GM19328 (cell line): ENCODE measurements around the gene NAT8.
"Not testable (repeated sequence)": the region's sequence is repeated elsewhere in the genome, so short reads cannot be mapped to it uniquely, and the experiment has no call there.

ENCODE experiments used
- ATAC-seq: cut with Tn5 transposase; IDR thresholded peaks from one replicate; pipeline ENCODE4 v1.9.1; 2021; ENCODE audit warnings: mild to moderate bottlenecking, moderate library complexity; ENCODE audit not compliant: unreplicated experiment

Gene NAT8, protein sequence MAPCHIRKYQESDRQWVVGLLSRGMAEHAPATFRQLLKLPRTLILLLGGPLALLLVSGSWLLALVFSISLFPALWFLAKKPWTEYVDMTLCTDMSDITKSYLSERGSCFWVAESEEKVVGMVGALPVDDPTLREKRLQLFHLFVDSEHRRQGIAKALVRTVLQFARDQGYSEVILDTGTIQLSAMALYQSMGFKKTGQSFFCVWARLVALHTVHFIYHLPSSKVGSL

DNA sequence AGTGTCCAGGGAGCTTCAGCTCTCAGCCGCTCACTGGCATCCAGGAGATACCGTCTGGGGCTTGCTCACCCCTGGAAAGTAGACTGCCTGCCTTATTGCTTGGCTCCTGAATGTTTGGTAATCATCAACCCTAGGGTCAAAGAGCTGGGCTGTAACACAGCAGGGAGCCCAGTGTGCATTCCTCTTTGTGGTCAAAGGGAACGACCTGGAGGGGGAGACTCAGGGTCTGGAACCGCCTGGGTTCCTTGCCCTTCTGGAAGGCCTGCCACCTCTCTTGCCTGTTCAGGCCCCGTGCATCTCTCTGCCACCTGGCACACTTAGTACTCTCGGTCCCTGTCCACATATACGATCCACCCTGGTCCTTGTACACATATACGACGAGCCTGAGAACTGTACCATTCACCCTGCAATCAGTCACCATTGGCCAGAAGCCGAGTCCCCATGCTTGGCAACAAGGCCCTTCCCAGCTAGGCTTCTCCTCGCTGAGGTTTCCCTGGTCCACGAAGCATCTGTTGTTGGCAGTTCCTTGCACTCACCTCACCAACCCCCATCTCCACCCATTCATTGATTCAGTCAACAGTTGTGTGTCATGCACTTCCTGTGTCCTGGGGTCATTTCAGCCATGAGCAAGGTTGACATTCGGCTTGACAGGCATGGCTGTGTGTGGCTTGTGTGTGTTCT, at the start of gene NAT8:
Gene NAT8 (minus strand): TSS at position 85 of the 681 bp plus-strand sequence. CDS start 794 bp downstream, outside the sequence.
- no peak for ATAC-seq

DNA sequence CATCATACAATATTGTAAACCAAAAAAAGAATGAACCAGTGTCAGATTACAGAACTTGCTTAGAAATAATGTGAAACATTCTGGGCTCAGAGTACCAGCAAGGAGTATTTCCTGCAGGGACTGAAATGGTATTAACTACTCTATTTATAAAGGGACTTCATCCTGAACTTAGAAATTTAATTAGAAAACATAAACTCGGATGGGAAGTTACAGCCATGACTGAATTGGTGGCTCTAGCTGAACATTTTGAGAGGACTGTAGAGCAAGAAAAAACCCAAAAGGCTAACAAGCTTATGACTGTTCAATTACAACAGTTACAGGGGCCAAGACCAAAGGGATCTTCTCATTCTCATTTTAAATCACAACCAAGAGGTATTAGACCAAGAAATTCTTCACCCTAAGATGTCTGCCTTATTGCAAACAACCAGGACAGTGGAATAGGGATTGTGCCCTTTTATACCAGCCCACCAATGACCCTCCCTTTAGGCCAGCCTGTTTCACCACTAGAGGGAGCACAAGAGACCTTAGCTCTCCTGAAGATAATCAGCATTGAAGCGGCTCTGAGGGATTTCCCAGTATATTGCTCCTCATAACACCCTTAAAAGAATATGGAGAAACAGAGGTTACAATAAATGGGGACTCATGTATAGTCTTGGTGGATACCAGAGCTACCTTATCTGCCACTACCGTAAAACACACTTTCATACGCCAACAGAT, 48.3 kb upstream of the NAT8 start:
- not testable (repeated sequence) for ATAC-seq

GRCh38 chr2:73688494-73688893, 46.3 kb upstream of the NAT8 start:
- not testable (repeated sequence) for ATAC-seq

GRCh38 chr2:73685764-73686438, 43.7 kb upstream of the NAT8 start:
- ATAC-seq = no peak

DNA sequence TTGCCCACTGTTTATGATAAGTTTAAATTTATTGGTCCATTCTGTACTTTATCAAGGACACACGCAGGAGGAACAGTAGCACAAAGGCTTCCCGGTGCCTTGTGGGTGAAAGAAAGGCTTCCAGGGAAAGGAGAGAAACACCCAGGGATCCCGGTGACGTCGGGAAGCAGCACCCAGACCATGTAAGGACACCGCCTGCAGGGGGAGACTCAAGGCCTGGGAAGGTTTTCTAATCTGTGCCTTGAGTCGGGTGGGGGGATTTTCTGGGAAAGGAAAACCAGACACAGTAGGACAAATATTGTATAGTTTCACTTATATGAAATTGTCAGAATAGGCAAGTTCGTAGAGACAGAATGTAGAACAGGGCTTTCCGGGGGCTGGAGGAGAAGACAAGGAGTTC, 42.7 kb upstream of the NAT8 start:
- ATAC-seq = not testable (repeated sequence)

DNA sequence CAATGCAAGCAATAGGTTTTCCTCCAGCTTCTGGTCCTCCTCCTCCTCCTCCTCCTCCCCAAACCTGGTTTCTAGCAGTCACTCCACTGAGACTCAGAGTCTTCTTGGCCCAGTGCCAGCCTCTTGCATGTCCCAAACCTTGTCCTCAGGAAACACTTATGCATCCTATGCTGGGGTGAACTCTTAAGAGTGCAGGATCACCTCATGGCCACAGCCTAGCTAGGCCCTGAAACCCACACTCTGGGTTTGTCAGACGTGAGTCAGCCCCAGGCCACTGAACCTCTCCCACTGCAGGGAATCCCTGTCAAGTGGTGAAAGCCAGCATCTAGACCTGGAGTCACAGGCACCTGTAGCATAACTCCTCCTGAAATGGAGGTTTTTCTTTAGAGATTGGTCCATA, 42.1 kb upstream of the NAT8 start:
- ATAC-seq = not testable (repeated sequence)

- ATAC-seq = not testable (repeated sequence)
Observed at GRCh38 chr2:73679951-73680571, 37.8 kb upstream of the NAT8 start.

- ATAC-seq = not testable (repeated sequence)
Observed at GRCh38 chr2:73679237-73679636, 37.0 kb upstream of the NAT8 start.

- not testable (repeated sequence) for ATAC-seq
Observed at GRCh38 chr2:73678008-73678407, 35.8 kb upstream of the NAT8 start.

GRCh38 chr2:73676211-73676610, 34.0 kb upstream of the NAT8 start:
- ATAC-seq = not testable (repeated sequence)

GRCh38 chr2:73674696-73675157, 32.5 kb upstream of the NAT8 start:
- ATAC-seq = not testable (repeated sequence)

DNA sequence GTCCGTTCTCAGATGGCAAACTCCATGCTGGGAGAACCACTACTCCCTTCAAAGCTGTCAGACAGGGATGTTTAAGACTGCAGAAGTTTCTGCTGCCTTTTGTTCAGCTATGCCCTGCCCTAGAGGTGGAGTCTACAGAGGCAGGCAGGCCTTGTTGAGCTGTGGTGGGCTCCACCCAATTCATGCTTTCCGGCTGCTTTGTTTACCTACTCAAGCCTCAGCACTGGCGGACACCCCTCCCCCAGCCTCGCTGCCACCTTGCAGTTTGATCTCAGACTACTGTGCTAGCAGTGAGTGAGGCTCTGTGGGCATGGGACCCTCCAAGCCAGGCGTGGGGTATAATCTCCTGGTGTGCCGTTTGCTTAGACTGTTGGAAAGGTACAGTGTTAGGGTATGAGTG, 27.8 kb upstream of the NAT8 start:
- ATAC-seq = not testable (repeated sequence)

DNA sequence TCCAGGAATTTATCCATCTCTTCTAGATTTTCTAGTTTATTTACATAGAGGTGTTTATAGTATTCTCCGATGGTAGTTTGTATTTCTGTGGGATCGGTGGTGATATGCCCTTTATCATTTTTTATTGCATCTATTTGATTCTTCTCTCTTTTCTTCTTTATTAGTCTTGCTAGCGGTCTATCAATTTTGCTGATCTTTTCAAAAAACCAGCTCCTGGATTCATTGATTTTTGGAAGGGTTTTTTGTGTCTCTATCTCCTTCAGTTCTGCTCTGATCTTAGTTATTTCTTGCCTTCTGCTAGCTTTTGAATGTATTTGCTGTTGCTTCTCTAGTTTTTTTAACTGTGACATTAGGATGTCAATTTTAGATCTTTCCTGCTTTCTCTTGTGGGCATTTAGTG, 25.0 kb upstream of the NAT8 start:
- not testable (repeated sequence) for ATAC-seq

DNA sequence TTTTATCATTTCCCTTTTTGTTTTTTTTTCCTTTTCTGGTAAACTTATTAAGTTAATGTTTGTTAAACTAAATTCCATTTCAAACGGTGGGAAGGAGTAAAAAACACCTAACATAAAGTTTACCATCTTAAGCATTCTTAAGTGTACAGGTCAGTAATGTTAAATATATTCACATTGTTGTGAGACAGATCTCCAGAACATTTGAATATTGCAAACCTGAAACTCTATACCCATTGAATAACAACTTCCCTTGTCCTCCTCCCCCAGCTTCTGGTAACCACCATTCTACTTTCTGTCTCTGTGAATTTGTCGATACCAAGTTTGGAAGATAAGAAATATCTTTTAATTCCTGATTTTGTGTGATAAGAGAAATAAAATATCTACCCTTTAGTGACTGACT, 12.0 kb upstream of the NAT8 start:
- no peak for ATAC-seq

DNA sequence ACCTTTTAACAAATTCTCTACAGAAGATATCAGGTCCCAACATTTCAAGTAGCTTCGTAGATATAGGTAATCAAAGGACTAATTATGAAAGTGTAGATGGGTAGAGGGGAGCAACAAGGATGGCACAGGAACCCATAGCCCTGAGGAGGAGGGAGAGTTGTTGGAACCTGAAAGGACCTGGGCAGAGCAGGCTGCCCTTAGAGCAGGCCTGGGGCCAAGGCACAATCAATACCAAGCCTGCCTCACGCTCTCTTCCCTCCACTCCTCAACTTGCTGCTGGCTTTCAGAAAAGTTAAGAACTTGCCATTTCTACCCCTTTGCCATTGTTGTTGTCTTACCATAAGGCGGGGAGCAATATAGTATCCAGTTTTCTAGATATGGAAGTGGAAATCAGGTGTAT, 10.1 kb upstream of the NAT8 start:
- ATAC-seq = no peak

DNA sequence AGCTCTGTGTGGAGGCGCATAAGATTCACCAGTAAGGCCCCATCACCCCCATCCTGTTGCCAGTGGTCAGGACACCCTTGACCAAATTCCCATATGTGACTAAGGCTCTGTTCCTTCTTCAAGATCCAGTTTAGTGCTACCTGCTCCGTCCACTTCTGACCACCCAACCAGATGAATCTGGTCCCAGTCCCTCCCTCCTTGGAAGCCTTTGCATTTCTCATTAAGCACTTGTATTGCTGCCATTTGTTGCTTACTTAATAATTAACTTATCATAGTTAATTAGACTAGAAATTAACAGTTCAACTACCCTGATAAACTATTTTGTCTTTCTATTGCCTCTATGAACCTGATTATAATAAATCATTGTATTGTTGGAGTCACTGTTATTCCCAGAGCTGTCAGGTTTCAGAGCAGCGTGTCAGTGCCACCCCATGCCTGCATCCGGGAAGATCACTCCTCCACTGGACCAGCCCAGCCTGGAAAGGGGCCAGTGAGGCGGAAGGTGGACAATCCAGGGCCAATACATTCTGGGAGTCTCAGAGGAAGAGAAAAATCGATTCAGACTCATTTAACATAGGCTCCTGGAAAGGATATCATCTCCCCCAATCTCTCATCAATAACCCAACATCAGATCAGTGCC, 9.5 kb upstream of the NAT8 start:
- no peak for ATAC-seq

GRCh38 chr2:73647690-73648089, 5.5 kb upstream of the NAT8 start:
- not testable (repeated sequence) for ATAC-seq

- ATAC-seq = no peak
Observed at GRCh38 chr2:73641767-73642062, 507 bp downstream of the NAT8 start.

GRCh38 chr2:73640946-73641766, 1.1 kb downstream of the NAT8 start:
- ATAC-seq = no peak

DNA sequence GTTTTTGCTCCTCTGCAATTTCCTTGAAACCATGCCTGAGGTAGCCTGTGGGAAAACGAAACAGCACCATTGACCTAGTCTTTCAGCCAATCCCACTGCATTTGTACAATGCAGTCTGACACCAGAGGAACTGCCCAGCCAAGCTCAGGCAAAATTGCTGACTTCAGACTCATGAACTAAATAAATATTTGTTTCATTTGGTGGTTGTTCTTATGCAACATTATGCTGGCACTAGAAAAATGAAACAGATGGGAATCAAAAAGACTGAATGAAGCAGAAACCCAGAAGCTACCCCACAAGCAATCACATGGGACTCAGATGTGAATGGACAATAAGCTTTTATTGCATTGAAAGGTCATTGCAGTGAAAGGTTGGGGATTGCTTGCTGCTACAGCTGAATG, 1.7 kb downstream of the NAT8 start:
- no peak for ATAC-seq
